B cell (primary cell): ENCODE measurements around the gene HCK.

Experiments used
- EZH2 ChIP-seq: IDR thresholded peaks from 2 replicates; pipeline ENCODE4 v1.6.1; 2012; ENCODE audit warnings: borderline replicate concordance, low read depth, mild to moderate bottlenecking, moderate library complexity, low read length; ENCODE audit not compliant: insufficient read depth, poor library complexity, severe bottlenecking
- TF ChIP-seq, protein P1 (sequence below): fragments of 200-600 bp; IDR thresholded peaks from one replicate; pipeline ENCODE4 v1.8.0; 2022; ENCODE audit warnings: antibody characterized with exemption, mild to moderate bottlenecking

- TF ChIP-seq, protein P1, sequence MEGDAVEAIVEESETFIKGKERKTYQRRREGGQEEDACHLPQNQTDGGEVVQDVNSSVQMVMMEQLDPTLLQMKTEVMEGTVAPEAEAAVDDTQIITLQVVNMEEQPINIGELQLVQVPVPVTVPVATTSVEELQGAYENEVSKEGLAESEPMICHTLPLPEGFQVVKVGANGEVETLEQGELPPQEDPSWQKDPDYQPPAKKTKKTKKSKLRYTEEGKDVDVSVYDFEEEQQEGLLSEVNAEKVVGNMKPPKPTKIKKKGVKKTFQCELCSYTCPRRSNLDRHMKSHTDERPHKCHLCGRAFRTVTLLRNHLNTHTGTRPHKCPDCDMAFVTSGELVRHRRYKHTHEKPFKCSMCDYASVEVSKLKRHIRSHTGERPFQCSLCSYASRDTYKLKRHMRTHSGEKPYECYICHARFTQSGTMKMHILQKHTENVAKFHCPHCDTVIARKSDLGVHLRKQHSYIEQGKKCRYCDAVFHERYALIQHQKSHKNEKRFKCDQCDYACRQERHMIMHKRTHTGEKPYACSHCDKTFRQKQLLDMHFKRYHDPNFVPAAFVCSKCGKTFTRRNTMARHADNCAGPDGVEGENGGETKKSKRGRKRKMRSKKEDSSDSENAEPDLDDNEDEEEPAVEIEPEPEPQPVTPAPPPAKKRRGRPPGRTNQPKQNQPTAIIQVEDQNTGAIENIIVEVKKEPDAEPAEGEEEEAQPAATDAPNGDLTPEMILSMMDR: no peak
- TF ChIP-seq EZH2: no peak
Measured at GRCh38 chr20:32036716-32037485, 15.1 kb upstream of the HCK start.
